GM12874 (cell line): ENCODE measurements around the gene RNASET2.

Experiments
- CTCF ChIP-seq: IDR thresholded peaks from 2 replicates; pipeline ENCODE4 v1.5.1; 2011; ENCODE audit warnings: low read depth, mild to moderate bottlenecking, control low read depth, low read length, moderate library complexity; ENCODE audit not compliant: insufficient read depth

RNASET2 gene

GRCh38 chr6:166925141-166925996 lies 31.0 kb downstream of the RNASET2 start:
- no peak for TF ChIP-seq CTCF

DNA sequence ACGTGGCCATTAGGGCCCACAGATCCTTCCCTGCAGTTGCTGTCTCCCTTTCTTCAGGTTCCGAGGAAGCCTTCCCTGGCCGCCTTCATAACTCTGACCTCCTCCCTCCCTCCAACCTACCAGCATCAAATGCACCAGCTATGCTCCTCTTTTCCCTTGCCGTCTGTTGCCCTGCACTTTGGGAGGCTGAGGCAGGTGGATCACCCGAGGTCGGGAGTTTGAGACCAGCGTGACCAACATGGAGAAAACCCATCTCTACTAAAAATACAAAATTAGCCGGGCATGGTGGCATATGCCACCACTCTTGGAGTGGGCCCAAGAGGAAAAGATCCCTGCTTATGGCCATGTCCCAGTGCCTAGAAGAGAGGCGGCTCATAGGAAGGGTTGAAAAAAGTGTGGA lies 31.8 kb downstream of the RNASET2 start:
- TF ChIP-seq CTCF: no peak

GRCh38 chr6:166922937-166923336 lies 33.4 kb downstream of the RNASET2 start:
- no peak for TF ChIP-seq CTCF

GRCh38 chr6:166921570-166921969 lies 34.8 kb downstream of the RNASET2 start:
- TF ChIP-seq CTCF: no peak

DNA sequence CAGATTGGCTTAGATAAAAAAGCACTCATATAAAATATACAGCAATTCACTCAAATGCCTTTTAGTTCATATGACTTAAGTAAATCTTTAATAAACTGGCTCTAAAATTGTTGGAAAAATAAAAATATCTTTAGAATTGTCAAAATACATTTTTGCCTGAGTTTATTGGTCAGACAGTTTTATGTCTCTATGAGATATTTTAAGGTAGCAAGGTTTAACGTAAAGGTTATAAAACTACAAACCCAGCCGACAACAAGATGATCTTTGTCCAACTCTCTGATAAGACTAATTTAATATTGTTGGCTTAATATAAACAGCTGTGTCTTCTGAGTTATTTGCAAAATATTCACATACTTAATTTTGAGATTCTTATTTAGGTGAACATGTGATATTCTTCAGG lies 39.5 kb downstream of the RNASET2 start:
- TF ChIP-seq CTCF: no peak

GRCh38 chr6:166911248-166911677 lies 45.1 kb downstream of the RNASET2 start:
- no peak for TF ChIP-seq CTCF

DNA sequence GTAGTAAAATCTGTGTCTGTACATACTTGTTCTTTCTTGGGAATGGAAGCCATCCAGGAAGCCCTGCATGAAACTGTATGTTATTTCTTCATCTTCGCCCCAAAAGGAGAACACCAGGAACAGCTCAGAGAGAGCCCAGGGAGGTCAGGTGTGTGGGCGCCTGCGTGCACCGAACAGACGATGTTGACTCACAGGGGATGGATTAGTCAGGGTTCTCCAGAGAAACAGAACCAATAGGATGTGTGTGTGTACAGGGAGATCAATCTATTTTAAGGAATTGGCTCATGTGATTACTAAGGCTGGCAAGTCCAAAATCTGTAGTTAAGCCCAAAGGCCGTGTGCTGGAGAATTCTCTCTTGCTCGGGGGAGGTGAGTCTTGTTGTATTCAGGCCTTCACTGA lies 45.7 kb downstream of the RNASET2 start:
- TF ChIP-seq CTCF: no peak

DNA sequence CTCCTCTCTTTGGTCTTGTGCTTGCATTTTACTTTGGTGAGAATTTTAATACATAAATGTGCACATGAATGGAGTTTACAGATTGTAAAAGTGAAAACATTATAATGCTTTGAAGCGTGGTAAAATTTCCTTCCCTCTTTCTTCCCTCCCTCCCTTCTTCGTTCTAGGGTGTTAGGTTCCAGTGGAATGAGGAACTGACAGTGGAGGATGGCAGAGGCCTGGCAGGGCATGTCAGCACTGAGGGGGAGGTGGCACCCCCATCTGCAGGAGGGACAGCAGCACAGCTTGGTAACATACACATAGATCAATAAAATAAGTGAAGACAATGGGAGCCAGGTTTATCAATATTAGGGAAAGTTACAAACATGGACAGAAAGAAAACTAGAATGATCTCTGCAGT lies 47.5 kb downstream of the RNASET2 start:
- TF ChIP-seq CTCF: no peak
